ENCODE measurements around the gene KIF19. TPM values are rescaled to one million over a fixed set of nuclear protein-coding genes. Genes with fewer than 3 reads are reported as not detected.
"Not testable (repeated sequence)": the region's sequence is repeated elsewhere in the genome, so short reads cannot be mapped to it uniquely, and the experiment has no call there.

Gene KIF19
- total and polyA plus RNA-seq, 2 of the 4 experiments (the other 2 are of a cell fraction), result not detected

- H3K4me3 ChIP-seq (ENCODE audit: insufficient read depth, low read depth, low read length); H3K27ac ChIP-seq (ENCODE audit: insufficient read depth, low read length); H3K56ac ChIP-seq (ENCODE audit: extremely low read depth, insufficient read depth, low read length); H2BK20ac ChIP-seq (ENCODE audit: low read depth, low read length); H2BK5ac ChIP-seq (ENCODE audit: low read depth, low read length, poor library complexity, severe bottlenecking); H2AK5ac ChIP-seq (ENCODE audit: low read depth, low read length); intact Hi-C loops (cut with micrococcal nuclease); H4K5ac ChIP-seq (ENCODE audit: low read depth, low read length); H2AK9ac ChIP-seq (replicated peaks; ENCODE audit: low read depth, low read length, poor library complexity); POLR2A ChIA-PET (ENCODE audit: unreplicated experiment); H2BK120ac ChIP-seq (ENCODE audit: low read depth, low read length); H3K36me3 ChIP-seq (ENCODE audit: control insufficient read depth, insufficient read depth, low read length); H3K14ac ChIP-seq (replicated peaks; ENCODE audit: low read depth, low read length); ATAC-seq (ENCODE audit: low read depth); DNase-seq; dilution Hi-C loops (cut with HindIII; ENCODE audit: low sequenced_read_pairs, unreplicated experiment); H3K4ac ChIP-seq (ENCODE audit: low read depth, low read length); in situ Hi-C loops (cut with MboI; ENCODE audit: low sequenced_read_pairs); H4K20me1 ChIP-seq (ENCODE audit: insufficient read depth, low read length); H4K91ac ChIP-seq (ENCODE audit: insufficient read depth, low read depth, low read length); H3K4me1 ChIP-seq (ENCODE audit: control insufficient read depth, insufficient read depth, low read length); CTCF ChIA-PET; H3K9ac ChIP-seq (ENCODE audit: low read depth, low read length); H3K23ac ChIP-seq (ENCODE audit: low read depth, low read length); H2AFZ ChIP-seq (replicated peaks; ENCODE audit: low read length, poor library complexity); H3K9me1 ChIP-seq (ENCODE audit: insufficient read depth, low read length); H3K79me1 ChIP-seq (ENCODE audit: low read depth in 1 of 2, low read length in 2 of 2); H2BK15ac ChIP-seq (ENCODE audit: low read depth, low read length); H3K4me2 ChIP-seq (ENCODE audit: low read depth, low read length); H3K27me3 ChIP-seq (ENCODE audit: control insufficient read depth, insufficient read depth, low read length); BruUV-seq (replicated peaks); H3K18ac ChIP-seq (ENCODE audit: low read depth, low read length); H4K8ac ChIP-seq (ENCODE audit: low read depth in 2 of 2, low read length in 2 of 2): not testable (repeated sequence)
- no CpG with 5 or more reads among the region's 5 CpGs for WGBS, 2 experiments (ENCODE audit: extremely low coverage in 2 of 2, insufficient read length in 1 of 2)
- peaks cover 19% of the 10 kb centered on the region for H3K9me3 ChIP-seq (ENCODE audit: control insufficient read depth, insufficient read depth, low read length)
These were observed 79.3 kb downstream of the KIF19 start for GRCh38 chr17:74405311-74405710.

Other genes with a start within 250 kb of the KIF19 start
- 111 and 296 TPM in 2 replicates for gene RPL38, start 122.5 kb upstream of the KIF19 start, total RNA-seq (2012; rRNA removed)
- 527 and 1,407 TPM in 2 replicates for gene RPL38, start 122.5 kb upstream of the KIF19 start, polyA plus RNA-seq (2012; rRNA removed)
- gene TTYH2, start 112.7 kb upstream of the KIF19 start, total RNA-seq (2012; rRNA removed), result 2.3 and 4.2 TPM in 2 replicates
- 5.7 and 6.8 TPM in 2 replicates for gene TTYH2, start 112.7 kb upstream of the KIF19 start, polyA plus RNA-seq (2012; rRNA removed)
- not detected in 2 replicates for gene DNAI2, start 52.0 kb upstream of the KIF19 start, total RNA-seq (2012; rRNA removed)
- not detected in 2 replicates for gene DNAI2, start 52.0 kb upstream of the KIF19 start, polyA plus RNA-seq (2012; rRNA removed)
- not detected in 2 replicates for gene BTBD17, start 35.6 kb downstream of the KIF19 start, total RNA-seq (2012; rRNA removed)
- gene BTBD17, start 35.6 kb downstream of the KIF19 start, polyA plus RNA-seq (2012; rRNA removed), result not detected in 2 replicates
- gene GPR142, start 41.3 kb downstream of the KIF19 start, total RNA-seq (2012; rRNA removed), result not detected in 2 replicates
- not detected in 2 replicates for gene GPR142, start 41.3 kb downstream of the KIF19 start, polyA plus RNA-seq (2012; rRNA removed)
- gene GPRC5C, start 105.9 kb downstream of the KIF19 start, total RNA-seq (2012; rRNA removed), result not detected in 2 replicates
- gene GPRC5C, start 105.9 kb downstream of the KIF19 start, polyA plus RNA-seq (2012; rRNA removed), result not detected in 2 replicates
- gene CD300A, start 140.4 kb downstream of the KIF19 start, total RNA-seq (2012; rRNA removed), result not detected in 2 replicates
- gene CD300A, start 140.4 kb downstream of the KIF19 start, polyA plus RNA-seq (2012; rRNA removed), result not detected in 2 replicates
- gene CD300LB, start 205.2 kb downstream of the KIF19 start, total RNA-seq (2012; rRNA removed), result not detected in 2 replicates
- gene CD300LB, start 205.2 kb downstream of the KIF19 start, polyA plus RNA-seq (2012; rRNA removed), result not detected in 2 replicates
- not detected in 2 replicates for gene CD300C, start 219.9 kb downstream of the KIF19 start, total RNA-seq (2012; rRNA removed)
- gene CD300C, start 219.9 kb downstream of the KIF19 start, polyA plus RNA-seq (2012; rRNA removed), result not detected in 2 replicates
- gene CD300H, start 241.3 kb downstream of the KIF19 start, total RNA-seq (2012; rRNA removed), result not detected in 2 replicates
- gene CD300H, start 241.3 kb downstream of the KIF19 start, polyA plus RNA-seq (2012; rRNA removed), result not detected in 2 replicates